ENCODE data around the gene QRFP. TPM values are rescaled to one million over a fixed set of nuclear protein-coding genes. Genes with fewer than 3 reads are reported as not detected.

QRFP gene
- polyA plus RNA-seq, 1 of the 3 experiments (the other 2 are of a cell fraction) = not detected

DNA sequence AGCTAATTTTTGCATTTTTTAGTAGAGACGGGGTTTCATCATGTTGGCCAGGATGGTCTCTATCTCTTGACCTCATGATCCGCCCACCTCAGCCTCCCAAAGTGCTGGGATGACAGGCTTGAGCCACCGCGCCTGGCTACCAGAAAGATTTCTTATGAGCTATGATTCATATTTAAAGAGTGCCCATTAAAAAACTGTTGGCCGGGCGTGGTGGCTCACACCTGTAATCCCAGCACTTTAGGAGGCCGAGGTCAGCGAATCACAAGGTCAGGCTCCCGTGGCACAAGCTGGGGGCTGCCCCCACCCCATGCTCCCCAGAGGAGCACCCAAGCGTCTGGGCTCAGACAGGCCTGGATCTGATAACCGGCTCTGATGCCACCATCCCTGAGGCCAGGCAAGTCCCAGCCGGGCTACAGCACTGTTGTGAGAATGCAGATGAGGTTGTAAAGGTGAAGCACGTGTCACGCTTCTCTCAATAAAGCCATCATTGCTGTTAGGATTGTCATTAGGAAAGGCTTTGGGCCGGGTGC is 13.9 kb downstream of the QRFP start (continued):
- no peak for TF ChIP-seq EP300 (IDR thresholded peaks at IDR 0.05; ENCODE audit: borderline replicate concordance in 1 of 2, low read depth in 1 of 2, low read length in 1 of 2)
- TF ChIP-seq JUND (IDR thresholded peaks at IDR 0.05) = no peak
- TF ChIP-seq RFX5 (IDR thresholded peaks at IDR 0.05; ENCODE audit: low read length) = no peak

- WGBS (ENCODE audit: low lambda C conversion rate) = 95% methylated on average over 6 of the region's 6 CpGs
- no peak overlapping the region for H3K4me3 ChIP-seq (ENCODE audit: low read depth in 2 of 2, low read length in 1 of 2)
- POLR2A ChIA-PET = no interaction called here
- H3K9me2 ChIP-seq = no peaks in the 10 kb centered on the region
- H3K9me3 ChIP-seq = no peaks in the 10 kb centered on the region
- H3K27ac ChIP-seq (ENCODE audit: low read depth in 2 of 2, low read length in 1 of 2) = no peak overlapping the region
- peaks cover 21% of the 10 kb centered on the region for H4K20me1 ChIP-seq (ENCODE audit: insufficient read depth)
- no peak overlapping the region for H2AFZ ChIP-seq (ENCODE audit: low read depth)
- H3K36me3 ChIP-seq (replicated peaks in 1 of 2; ENCODE audit: control insufficient read depth in 1 of 2, insufficient read depth in 2 of 2, low read length in 1 of 2) = peaks cover 54 to 77% of the 10 kb centered on the region in 2 experiments
- no peak for DNase-seq
- no peaks in the 10 kb centered on the region for H3K4me1 ChIP-seq (ENCODE audit: control insufficient read depth in 1 of 2, insufficient read depth in 2 of 2, low read depth in 1 of 2, low read length in 1 of 2)
- TF ChIP-seq SIN3A (IDR thresholded peaks at IDR 0.05; ENCODE audit: borderline replicate concordance, low read depth, low read length) (no peak), USF2 (IDR thresholded peaks at IDR 0.05; ENCODE audit: borderline replicate concordance, low read depth, low read length) (no peak), EZH2phosphoT487 (IDR thresholded peaks at IDR 0.05; ENCODE audit: borderline replicate concordance, low read depth) (no peak), ZBTB33 (IDR thresholded peaks at IDR 0.05; ENCODE audit: borderline replicate concordance, low read depth) (no peak), REST (IDR thresholded peaks at IDR 0.05; ENCODE audit: low read depth, low read length) (no peak), TCF12 (IDR thresholded peaks at IDR 0.05) (no peak), TAF1 (IDR thresholded peaks at IDR 0.05; ENCODE audit: borderline replicate concordance, low read depth, low read length) (no peak)
- TF ChIP-seq, protein P1, sequence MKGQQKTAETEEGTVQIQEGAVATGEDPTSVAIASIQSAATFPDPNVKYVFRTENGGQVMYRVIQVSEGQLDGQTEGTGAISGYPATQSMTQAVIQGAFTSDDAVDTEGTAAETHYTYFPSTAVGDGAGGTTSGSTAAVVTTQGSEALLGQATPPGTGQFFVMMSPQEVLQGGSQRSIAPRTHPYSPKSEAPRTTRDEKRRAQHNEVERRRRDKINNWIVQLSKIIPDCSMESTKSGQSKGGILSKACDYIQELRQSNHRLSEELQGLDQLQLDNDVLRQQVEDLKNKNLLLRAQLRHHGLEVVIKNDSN (IDR thresholded peaks at IDR 0.05; ENCODE audit: borderline replicate concordance, low read depth) = no peak
- peaks cover 35% of the 10 kb centered on the region; the same call in 1 of the 2 replicates for H3K79me2 ChIP-seq (ENCODE audit: insufficient read depth)
- no peak overlapping the region for H3K4me2 ChIP-seq
- H3F3A ChIP-seq (replicated peaks; ENCODE audit: insufficient read depth) = no peaks in the 10 kb centered on the region
- no peaks in the 10 kb centered on the region for H3K27me3 ChIP-seq (ENCODE audit: insufficient read depth)
- CTCF ChIA-PET = interaction anchor here (1.3 to 1.8 kb wide), 5 partner anchors 9 to 422 kb away, joined by 4 to 11 read pairs (median 6); no protein-coding TSS in a partner anchor
- H3K9ac ChIP-seq = no peak overlapping the region
Measured at GRCh38 chr9:130881516-130881915, 15.1 kb downstream of the QRFP start.

Data from SK-N-SH (cell line).